ENCODE measurements around the gene TEX261.

Gene TEX261

DNA sequence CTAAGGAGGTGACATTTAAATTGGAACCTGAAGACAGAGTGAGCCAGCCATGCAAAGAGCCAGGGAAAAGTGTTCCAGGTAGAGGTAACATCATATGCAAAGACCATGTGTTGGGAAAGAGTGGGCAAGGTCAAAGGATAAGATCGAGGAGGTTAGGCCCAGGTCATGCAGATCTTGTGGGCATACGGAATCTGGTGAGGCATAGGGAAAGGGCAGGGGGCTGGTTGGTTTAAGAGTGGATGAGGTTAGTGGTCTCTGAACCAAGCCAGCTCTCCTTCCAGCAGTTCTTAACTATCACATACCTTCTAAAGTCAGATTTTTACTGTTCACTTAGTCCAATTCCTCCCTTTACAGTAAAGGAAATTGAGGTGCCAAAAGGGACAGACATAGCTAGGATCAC, 13.3 kb downstream of the TEX261 start:
- H3K27me3 ChIP-seq (ENCODE audit: insufficient read depth, low read length, poor library complexity): no peaks in the 10 kb centered on the region

DNA sequence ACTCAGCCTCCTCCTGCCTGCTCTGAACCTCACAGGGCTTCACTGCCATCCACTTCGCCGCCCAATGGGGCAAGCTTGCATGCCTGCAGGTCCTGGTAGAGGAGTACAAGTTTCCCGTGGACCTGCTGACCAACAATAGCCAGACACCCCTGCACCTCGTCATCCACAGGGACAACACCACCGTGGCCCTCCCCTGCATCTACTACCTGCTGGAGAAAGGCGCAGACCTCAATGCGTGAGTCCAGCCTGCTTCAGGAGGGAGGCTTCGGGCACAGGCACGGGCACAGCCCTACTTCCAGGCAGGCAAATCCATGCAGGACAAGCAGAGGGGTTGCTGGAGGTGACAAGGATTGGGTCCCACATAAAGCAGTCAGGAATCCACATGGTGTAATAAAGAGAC, 15.0 kb downstream of the TEX261 start:
- Histone ChIP-seq H3K4me2 (ENCODE audit: insufficient read depth, low read length) (no peak overlapping the region), H3K79me2 (ENCODE audit: insufficient read depth, low read length) (no peaks in the 10 kb centered on the region)
- no peak for ATAC-seq (ENCODE audit: insufficient read depth, low read depth)

More for the DNA sequence above, 13.3 kb downstream of the TEX261 start:
- Histone ChIP-seq H3K4me2 (ENCODE audit: insufficient read depth, low read length) (no peak overlapping the region), H3K79me2 (ENCODE audit: insufficient read depth, low read length) (no peaks in the 10 kb centered on the region), H3K27ac (ENCODE audit: low read length) (no peak overlapping the region), H3K4me3 (ENCODE audit: low read depth in 1 of 2, low read length in 2 of 2) (no peak overlapping the region), H2AFZ (ENCODE audit: low read depth, low read length) (no peak overlapping the region), H4K20me1 (ENCODE audit: insufficient read depth, low read length) (no peaks in the 10 kb centered on the region; the same call in 1 of the 2 replicates), H3K36me3 (ENCODE audit: insufficient read depth, low read length) (peaks cover 17% of the 10 kb centered on the region), H3K4me1 (ENCODE audit: insufficient read depth, low read length) (no peaks in the 10 kb centered on the region), H3K9ac (ENCODE audit: low read depth, low read length) (no peak overlapping the region), H3K9me3 (ENCODE audit: insufficient read depth, low read length, severe bottlenecking) (no peaks in the 10 kb centered on the region)
- TF ChIP-seq, protein P1, sequence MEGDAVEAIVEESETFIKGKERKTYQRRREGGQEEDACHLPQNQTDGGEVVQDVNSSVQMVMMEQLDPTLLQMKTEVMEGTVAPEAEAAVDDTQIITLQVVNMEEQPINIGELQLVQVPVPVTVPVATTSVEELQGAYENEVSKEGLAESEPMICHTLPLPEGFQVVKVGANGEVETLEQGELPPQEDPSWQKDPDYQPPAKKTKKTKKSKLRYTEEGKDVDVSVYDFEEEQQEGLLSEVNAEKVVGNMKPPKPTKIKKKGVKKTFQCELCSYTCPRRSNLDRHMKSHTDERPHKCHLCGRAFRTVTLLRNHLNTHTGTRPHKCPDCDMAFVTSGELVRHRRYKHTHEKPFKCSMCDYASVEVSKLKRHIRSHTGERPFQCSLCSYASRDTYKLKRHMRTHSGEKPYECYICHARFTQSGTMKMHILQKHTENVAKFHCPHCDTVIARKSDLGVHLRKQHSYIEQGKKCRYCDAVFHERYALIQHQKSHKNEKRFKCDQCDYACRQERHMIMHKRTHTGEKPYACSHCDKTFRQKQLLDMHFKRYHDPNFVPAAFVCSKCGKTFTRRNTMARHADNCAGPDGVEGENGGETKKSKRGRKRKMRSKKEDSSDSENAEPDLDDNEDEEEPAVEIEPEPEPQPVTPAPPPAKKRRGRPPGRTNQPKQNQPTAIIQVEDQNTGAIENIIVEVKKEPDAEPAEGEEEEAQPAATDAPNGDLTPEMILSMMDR (IDR thresholded peaks at IDR 0.05; ENCODE audit: borderline replicate concordance, extremely low read depth, low read length, poor library complexity, severe bottlenecking): no peak
- no peak for TF ChIP-seq EZH2 (IDR thresholded peaks at IDR 0.05; ENCODE audit: borderline replicate concordance, low read depth, low read length, severe bottlenecking)
- DNase-seq (no peak), ATAC-seq (ENCODE audit: insufficient read depth, low read depth) (no peak)

DNA sequence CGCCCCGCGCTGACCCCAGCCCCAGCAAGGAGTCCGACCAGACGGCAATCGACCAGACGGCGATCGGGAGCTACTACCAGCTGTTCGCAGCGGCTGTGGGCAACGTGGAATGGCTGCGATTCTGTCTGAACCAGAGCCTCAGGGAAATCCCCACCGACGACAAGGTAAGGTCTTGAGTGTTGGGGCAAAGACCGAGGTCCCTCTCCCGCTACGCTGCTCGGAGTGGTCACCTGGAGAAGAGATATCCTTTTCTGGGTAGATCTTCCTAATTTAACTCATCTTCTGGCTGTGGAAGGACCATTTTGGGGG, 15.5 kb downstream of the TEX261 start:
- DNase-seq (no peak), ATAC-seq (ENCODE audit: insufficient read depth, low read depth) (no peak)
- no peak overlapping the region for H3K27ac ChIP-seq (ENCODE audit: low read length)
- no peaks in the 10 kb centered on the region for H3K9me3 ChIP-seq (ENCODE audit: insufficient read depth, low read length, severe bottlenecking)
- no peaks in the 10 kb centered on the region for H3K79me2 ChIP-seq (ENCODE audit: insufficient read depth, low read length)
- no peak overlapping the region for H2AFZ ChIP-seq (ENCODE audit: low read depth, low read length)
- H3K4me2 ChIP-seq (ENCODE audit: insufficient read depth, low read length): no peak overlapping the region
- H4K20me1 ChIP-seq (ENCODE audit: insufficient read depth, low read length): no peaks in the 10 kb centered on the region
- no peak overlapping the region for H3K4me3 ChIP-seq (ENCODE audit: low read depth in 1 of 2, low read length in 2 of 2)
- no peaks in the 10 kb centered on the region for H3K27me3 ChIP-seq (ENCODE audit: insufficient read depth, low read length, poor library complexity)
- H3K36me3 ChIP-seq (ENCODE audit: insufficient read depth, low read length): no peaks in the 10 kb centered on the region
- TF ChIP-seq, protein P1 (IDR thresholded peaks at IDR 0.05; ENCODE audit: borderline replicate concordance, extremely low read depth, low read length, poor library complexity, severe bottlenecking): no peak
- no peak for TF ChIP-seq EZH2 (IDR thresholded peaks at IDR 0.05; ENCODE audit: borderline replicate concordance, low read depth, low read length, severe bottlenecking)
- H3K4me1 ChIP-seq (ENCODE audit: insufficient read depth, low read length): no peaks in the 10 kb centered on the region
- no peak overlapping the region for H3K9ac ChIP-seq (ENCODE audit: low read depth, low read length)

More for the DNA sequence above, 15.0 kb downstream of the TEX261 start:
- TF ChIP-seq, protein P1 (IDR thresholded peaks at IDR 0.05; ENCODE audit: borderline replicate concordance, extremely low read depth, low read length, poor library complexity, severe bottlenecking): no peak
- TF ChIP-seq EZH2 (IDR thresholded peaks at IDR 0.05; ENCODE audit: borderline replicate concordance, low read depth, low read length, severe bottlenecking): no peak
- H3K27ac ChIP-seq (ENCODE audit: low read length): no peak overlapping the region
- H3K9me3 ChIP-seq (ENCODE audit: insufficient read depth, low read length, severe bottlenecking): no peaks in the 10 kb centered on the region
- H3K27me3 ChIP-seq (ENCODE audit: insufficient read depth, low read length, poor library complexity): no peaks in the 10 kb centered on the region
- no peak overlapping the region for H3K9ac ChIP-seq (ENCODE audit: low read depth, low read length)
- no peak overlapping the region for H2AFZ ChIP-seq (ENCODE audit: low read depth, low read length)
- no peak overlapping the region for H3K4me3 ChIP-seq (ENCODE audit: low read depth in 1 of 2, low read length in 2 of 2)
- DNase-seq: no peak
- H3K36me3 ChIP-seq (ENCODE audit: insufficient read depth, low read length): 0 out of 2 replicates have a peak, but pooled peaks cover under 1% of the 10 kb centered on the region
- H4K20me1 ChIP-seq (ENCODE audit: insufficient read depth, low read length): no peaks in the 10 kb centered on the region
- no peaks in the 10 kb centered on the region for H3K4me1 ChIP-seq (ENCODE audit: insufficient read depth, low read length)
